Myocyte (in vitro differentiated cells): ENCODE measurements around the gene LRRC49. TPM values are rescaled to one million over a fixed set of nuclear protein-coding genes. Genes with fewer than 3 reads are reported as not detected.

Experiments used
- DNase-seq: peaks from one replicate; pipeline ENCODE4 v3.0.0-alpha.2; 2012; ENCODE audit warnings: low read depth
- total RNA-seq: library from RNA; depleted of rRNA; stranded (reverse); fragments of >200 nt; gene quantifications from 2 replicates; pipeline ENCODE4 v1.2.3, GENCODE V29; 2014

The LRRC49 gene
- total RNA-seq, 1 donor from 2014 or later: 4.0 TPM

- DNase-seq: no peak
Observed at GRCh38 chr15:71049706-71050422, 157.2 kb downstream of the LRRC49 start.

- no peak for DNase-seq
Observed at GRCh38 chr15:71050461-71050860, 157.8 kb downstream of the LRRC49 start.

GRCh38 chr15:71051539-71051938 is 158.9 kb downstream of the LRRC49 start:
- DNase-seq: peak; percentile 48

GRCh38 chr15:71052356-71052755 is 159.7 kb downstream of the LRRC49 start:
- no peak for DNase-seq

- no peak for DNase-seq
Observed at GRCh38 chr15:71054286-71054952, 161.8 kb downstream of the LRRC49 start.

- peak; percentile 10 for DNase-seq
Observed at GRCh38 chr15:71055461-71055860, 162.8 kb downstream of the LRRC49 start.

GRCh38 chr15:71056111-71056510 is 163.5 kb downstream of the LRRC49 start:
- DNase-seq: no peak

- DNase-seq: no peak
Observed at GRCh38 chr15:71057143-71057542, 164.5 kb downstream of the LRRC49 start.

GRCh38 chr15:71057581-71057980 is 165.0 kb downstream of the LRRC49 start:
- no peak for DNase-seq

GRCh38 chr15:71060983-71061382 is 168.4 kb downstream of the LRRC49 start:
- DNase-seq: no peak

- peak; percentile 49 for DNase-seq
Observed at GRCh38 chr15:71066983-71067382, 174.4 kb downstream of the LRRC49 start.

GRCh38 chr15:71069693-71070092 is 177.1 kb downstream of the LRRC49 start:
- no peak for DNase-seq

- no peak for DNase-seq
Observed at GRCh38 chr15:71071529-71071928, 178.9 kb downstream of the LRRC49 start.

GRCh38 chr15:71072423-71072822 is 179.8 kb downstream of the LRRC49 start:
- DNase-seq: no peak

GRCh38 chr15:71078506-71079207 is 186.0 kb downstream of the LRRC49 start:
- no peak for DNase-seq

- DNase-seq: peak; percentile 48
Observed at GRCh38 chr15:71079208-71080044, 186.8 kb downstream of the LRRC49 start.

- no peak for DNase-seq
Observed at GRCh38 chr15:71080166-71080565, 187.5 kb downstream of the LRRC49 start.

GRCh38 chr15:71080705-71081104 is 188.1 kb downstream of the LRRC49 start:
- peak; percentile 13 for DNase-seq

- no peak for DNase-seq
Observed at GRCh38 chr15:71082803-71083202, 190.2 kb downstream of the LRRC49 start.

- peak; percentile 41 for DNase-seq
Observed at GRCh38 chr15:71083349-71083748, 190.7 kb downstream of the LRRC49 start.

- DNase-seq: no peak
Observed at GRCh38 chr15:71084264-71084663, 191.6 kb downstream of the LRRC49 start.
